SHP77 (cell line): ENCODE data around the gene ERF.
"Not testable (repeated sequence)": the region's sequence is repeated elsewhere in the genome, so short reads cannot be mapped to it uniquely, and the experiment has no call there.

Experiments used
- DNase-seq, 2 experiments: peaks; one replicate each; lab custom pipeline; 2025; lab: John Stamatoyannopoulos, UW

Gene ERF

GRCh38 chr19:42275517-42275916 is 20.6 kb upstream of the ERF start:
- no peak for DNase-seq

GRCh38 chr19:42275103-42275502 is 20.2 kb upstream of the ERF start:
- no peak for DNase-seq

GRCh38 chr19:42274065-42274682 is 19.2 kb upstream of the ERF start:
- no peak for DNase-seq

- DNase-seq: no peak
Measured at GRCh38 chr19:42273407-42274064, 18.6 kb upstream of the ERF start.

GRCh38 chr19:42272989-42273406 is 18.1 kb upstream of the ERF start:
- no peak for DNase-seq

GRCh38 chr19:42272535-42272897 is 17.6 kb upstream of the ERF start:
- DNase-seq: no peak

- no peak for DNase-seq
Measured at GRCh38 chr19:42271861-42272534, 17.1 kb upstream of the ERF start.

GRCh38 chr19:42271045-42271419 is 16.1 kb upstream of the ERF start:
- DNase-seq: no peak

GRCh38 chr19:42270346-42271044 is 15.6 kb upstream of the ERF start:
- DNase-seq: no peak

GRCh38 chr19:42269478-42270345 is 14.8 kb upstream of the ERF start:
- no peak for DNase-seq

GRCh38 chr19:42268704-42269477 is 14.0 kb upstream of the ERF start, which contains the start of gene CIC:
TSS of gene CIC (plus strand) at chr19:42269252. CDS start at chr19:42271784, 2,532 bp downstream.
- DNase-seq: peak; percentile 99

GRCh38 chr19:42268142-42268703 is 13.3 kb upstream of the ERF start:
- peak; percentile 99 for DNase-seq

GRCh38 chr19:42267644-42268141 is 12.8 kb upstream of the ERF start:
- no peak for DNase-seq

- not testable (repeated sequence) for DNase-seq
Measured at GRCh38 chr19:42266928-42267603, 12.1 kb upstream of the ERF start.

GRCh38 chr19:42266105-42266504 is 11.2 kb upstream of the ERF start:
- DNase-seq: not testable (repeated sequence)

- DNase-seq: no peak
Measured at GRCh38 chr19:42261763-42262162, 6.8 kb upstream of the ERF start.

- DNase-seq: not testable (repeated sequence)
Measured at GRCh38 chr19:42257842-42258241, 2.9 kb upstream of the ERF start.

GRCh38 chr19:42255766-42256745 is 1.1 kb upstream of the ERF start:
- peak; percentile 21 to 35 for DNase-seq
